GM10266 (cell line): ENCODE data around the gene AJAP1.

Source experiments
- DNase-seq: peaks from one replicate; pipeline ENCODE4 v3.0.0; 2012; ENCODE audit errors: extremely low spot score
- TF ChIP-seq, protein P1 (sequence below): IDR thresholded peaks from 2 replicates; pipeline ENCODE4 v1.5.1; 2012; ENCODE audit warnings: mild to moderate bottlenecking, low read depth; ENCODE audit not compliant: control insufficient read depth, insufficient read depth; ENCODE audit errors: missing control alignments

AJAP1 gene

DNA sequence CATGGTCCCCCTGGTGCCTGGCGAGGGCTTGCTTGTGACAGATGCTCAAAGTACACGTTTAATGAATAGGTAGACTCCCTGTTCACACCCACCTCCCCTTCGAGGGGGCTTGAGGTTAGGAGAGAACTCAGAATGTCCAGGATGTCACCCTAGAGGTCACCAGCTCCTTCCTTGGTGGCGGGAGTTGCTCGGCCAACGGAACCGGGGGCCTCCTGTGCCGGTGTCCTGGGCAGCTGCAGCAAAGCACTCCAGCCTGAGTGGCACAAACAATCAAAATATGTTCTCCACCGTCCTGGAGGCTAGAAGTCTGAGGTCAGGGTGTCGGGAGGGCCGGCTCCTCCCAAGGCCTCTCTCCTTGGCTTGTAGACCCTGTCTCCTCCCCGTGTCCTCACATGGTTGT, 71.0 kb downstream of the AJAP1 start:
- no peak for DNase-seq
- TF ChIP-seq, protein P1, sequence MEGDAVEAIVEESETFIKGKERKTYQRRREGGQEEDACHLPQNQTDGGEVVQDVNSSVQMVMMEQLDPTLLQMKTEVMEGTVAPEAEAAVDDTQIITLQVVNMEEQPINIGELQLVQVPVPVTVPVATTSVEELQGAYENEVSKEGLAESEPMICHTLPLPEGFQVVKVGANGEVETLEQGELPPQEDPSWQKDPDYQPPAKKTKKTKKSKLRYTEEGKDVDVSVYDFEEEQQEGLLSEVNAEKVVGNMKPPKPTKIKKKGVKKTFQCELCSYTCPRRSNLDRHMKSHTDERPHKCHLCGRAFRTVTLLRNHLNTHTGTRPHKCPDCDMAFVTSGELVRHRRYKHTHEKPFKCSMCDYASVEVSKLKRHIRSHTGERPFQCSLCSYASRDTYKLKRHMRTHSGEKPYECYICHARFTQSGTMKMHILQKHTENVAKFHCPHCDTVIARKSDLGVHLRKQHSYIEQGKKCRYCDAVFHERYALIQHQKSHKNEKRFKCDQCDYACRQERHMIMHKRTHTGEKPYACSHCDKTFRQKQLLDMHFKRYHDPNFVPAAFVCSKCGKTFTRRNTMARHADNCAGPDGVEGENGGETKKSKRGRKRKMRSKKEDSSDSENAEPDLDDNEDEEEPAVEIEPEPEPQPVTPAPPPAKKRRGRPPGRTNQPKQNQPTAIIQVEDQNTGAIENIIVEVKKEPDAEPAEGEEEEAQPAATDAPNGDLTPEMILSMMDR: no peak

DNA sequence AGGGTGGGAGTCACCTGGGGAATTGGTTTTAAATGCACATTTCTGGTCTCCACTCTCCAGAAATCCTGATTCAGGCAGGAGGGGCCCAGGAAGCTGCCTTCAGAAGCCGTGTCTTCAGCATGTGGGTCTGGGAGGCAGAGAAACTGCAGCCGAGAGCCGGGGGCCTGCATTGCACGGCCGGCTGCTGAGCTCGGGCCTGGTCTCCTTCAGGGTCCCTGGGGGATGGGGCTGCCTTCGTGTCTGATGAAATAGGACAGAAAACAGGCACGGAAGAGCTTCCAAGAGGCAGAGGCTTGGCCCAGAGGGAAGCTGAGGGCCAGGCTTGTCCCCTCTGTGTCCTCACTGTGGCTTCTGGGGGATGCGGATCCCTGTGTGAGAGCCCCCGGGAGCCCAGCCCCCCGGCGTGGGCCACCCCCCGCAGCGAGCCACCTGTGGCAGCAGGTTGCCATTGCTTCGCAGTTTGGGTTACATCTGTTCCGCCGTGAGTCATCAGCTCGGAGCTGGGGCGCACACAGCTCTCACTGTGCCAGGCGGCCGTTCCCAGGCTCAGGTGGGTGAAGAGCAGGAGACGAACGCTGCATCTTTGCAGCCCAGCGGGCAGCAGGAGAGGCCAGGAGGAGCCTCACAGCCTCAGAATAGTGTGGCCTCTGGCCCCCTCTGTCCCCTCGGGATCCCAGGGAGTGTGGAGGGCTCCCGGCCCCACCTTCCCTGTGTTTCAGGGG, 72.4 kb downstream of the AJAP1 start:
- DNase-seq: no peak
- TF ChIP-seq, protein P1: no peak

DNA sequence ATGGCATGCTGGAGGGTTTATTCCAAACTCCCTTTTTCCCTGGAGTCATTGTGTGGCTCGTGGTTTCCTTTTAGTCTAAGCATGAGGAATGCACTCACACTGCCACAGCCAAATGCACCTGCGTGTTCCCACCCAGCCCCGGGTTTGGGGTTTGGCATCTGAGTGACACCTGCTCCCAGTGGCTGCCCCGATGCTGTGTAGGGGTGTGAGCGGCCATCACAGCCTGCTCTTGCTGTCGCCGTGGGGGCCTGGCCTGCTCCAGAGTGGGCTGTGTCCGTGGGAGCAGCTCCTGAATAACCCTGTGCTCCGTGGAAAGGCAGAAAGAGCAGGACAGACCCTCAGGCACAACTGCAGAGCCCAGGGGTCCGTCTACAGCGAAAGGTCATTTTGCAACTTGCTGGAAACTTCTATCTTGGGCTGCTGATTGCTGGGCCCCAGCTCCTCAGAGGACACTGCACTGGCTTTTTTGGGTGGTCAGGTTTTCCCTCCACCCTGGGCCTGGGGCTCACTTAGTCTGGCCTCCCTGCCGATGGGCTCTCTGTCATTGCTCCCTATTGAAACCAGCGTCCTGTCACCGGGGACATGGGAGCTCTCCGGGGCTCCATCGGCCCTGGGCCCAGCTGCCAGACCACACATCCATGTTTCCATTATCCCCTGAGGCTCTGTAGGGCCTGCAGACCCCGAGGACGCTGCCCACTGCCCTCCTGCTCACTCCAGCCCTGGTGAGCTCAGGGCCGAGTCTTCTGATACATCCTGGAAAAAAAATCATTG, 74.1 kb downstream of the AJAP1 start:
- DNase-seq: no peak
- TF ChIP-seq, protein P1: no peak

DNA sequence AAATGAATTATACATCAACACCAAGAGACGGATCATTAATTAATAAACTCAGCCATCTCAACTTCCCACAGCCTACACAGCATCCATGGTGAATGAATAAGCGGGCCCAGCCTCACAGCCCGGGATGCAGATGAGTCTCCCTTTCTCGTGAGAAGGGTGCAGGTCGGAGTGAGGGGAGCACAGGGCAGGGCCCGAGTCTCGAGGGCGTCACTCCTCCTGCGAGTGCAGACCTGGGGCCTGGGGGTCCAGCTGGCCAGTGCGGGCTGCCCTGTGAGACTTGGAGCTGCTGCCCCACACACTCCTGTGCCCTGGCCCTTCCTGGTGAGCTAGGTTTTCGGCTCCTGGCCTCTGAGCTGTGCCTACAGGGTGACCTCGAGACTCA, 74.7 kb downstream of the AJAP1 start:
- DNase-seq: no peak
- TF ChIP-seq, protein P1: no peak

DNA sequence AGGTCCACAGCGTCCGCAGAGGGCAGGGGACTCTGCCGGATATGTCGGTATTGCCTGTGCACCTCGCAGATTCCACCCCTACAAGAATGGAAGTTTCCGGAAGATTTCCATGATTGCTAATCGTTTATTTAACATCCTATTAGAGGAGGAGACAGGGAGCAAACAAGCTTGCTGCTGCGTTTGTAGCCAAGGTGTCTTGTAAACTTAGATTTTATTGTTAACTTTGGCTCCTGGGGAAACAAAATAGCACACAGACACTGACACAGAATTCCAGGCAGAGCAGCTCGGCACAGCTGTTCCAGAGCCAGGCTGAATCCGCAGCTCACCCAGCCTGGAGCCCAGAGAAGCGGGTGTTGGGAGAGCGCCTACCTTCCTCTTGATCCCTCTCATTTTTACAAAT, 75.7 kb downstream of the AJAP1 start:
- no peak for DNase-seq
- TF ChIP-seq, protein P1: no peak

DNA sequence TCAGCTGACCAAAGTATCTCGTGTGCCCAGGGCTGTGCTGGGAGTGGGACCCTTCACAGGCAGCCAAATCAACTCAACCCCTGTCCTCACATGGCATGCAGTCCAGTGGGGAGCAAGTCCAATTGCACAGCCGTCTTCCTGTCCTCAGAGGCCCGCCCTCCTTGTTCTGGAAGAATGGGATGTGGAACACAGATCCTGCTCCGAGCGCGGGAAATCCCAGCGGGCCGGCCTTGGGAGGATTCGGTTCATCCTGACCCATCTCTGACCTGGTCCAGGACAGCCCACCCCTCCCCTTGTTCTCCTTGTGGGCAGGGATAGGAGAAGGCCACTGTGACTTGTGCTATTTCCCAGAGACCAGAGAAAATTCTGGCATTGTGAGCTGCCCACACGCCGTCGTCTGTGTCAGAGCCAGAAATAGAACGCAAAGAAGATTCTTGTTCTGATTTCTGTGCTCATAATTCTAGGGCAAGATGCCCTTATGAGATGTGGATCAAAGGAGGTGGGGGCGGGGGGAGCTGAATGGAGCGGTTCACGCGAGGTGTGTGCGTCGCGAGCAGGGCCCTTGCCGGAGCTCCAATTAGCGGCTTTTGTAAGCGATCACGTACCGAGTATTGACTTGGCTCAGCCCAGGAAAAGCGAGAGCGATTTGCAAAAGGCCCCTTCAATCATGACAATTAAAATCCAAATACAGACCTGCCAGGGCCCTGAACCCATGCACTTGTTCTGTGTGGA, 79.2 kb downstream of the AJAP1 start:
- no peak for DNase-seq
- TF ChIP-seq, protein P1: no peak
